Ovary (tissue), 9 donors: Measurements from ENCODE around the gene CHD3. TPM values are rescaled to one million over a fixed set of nuclear protein-coding genes. Genes with fewer than 3 reads are reported as not detected.

Experiments
- DNase-seq, 5 donors: peaks; one replicate each; pipeline ENCODE4 v3.0.0-alpha.2; 2019 to 2020
- H3K27ac ChIP-seq, 2 donors: fragments of 200-600 bp; one replicate each; pipeline versions ENCODE4 v1.5.1 to v1.8.0; 2019 to 2022
- H3K27me3 ChIP-seq: fragments of 200-600 bp; one replicate; pipeline ENCODE4 v1.8.0; 2022
- H3K36me3 ChIP-seq: fragments of 200-600 bp; sonication (generic); one replicate; pipeline ENCODE4 v1.5.1; 2019
- H3K4me1 ChIP-seq: one replicate; pipeline ENCODE4 v1.8.1; 2013; ENCODE audit warnings: mild to moderate bottlenecking, moderate library complexity; ENCODE audit not compliant: insufficient read depth
- H3K4me3 ChIP-seq: fragments of 200-600 bp; sonication (generic); one replicate; pipeline ENCODE4 v1.5.1; 2017
- H3K9me3 ChIP-seq, 2 donors: fragments of 200-600 bp in 1 of 2; sonication (generic) in 1 of 2; one replicate each; pipeline versions ENCODE4 v1.5.1 to v1.8.1; 2013 to 2019; ENCODE audit warnings: mild to moderate bottlenecking in 1 of 2, moderate library complexity in 1 of 2
- CTCF ChIP-seq, 3 donors: fragments of 450-650 bp in 2 of 3; fragments of 200-600 bp in 1 of 3; IDR thresholded peaks; one replicate each; pipeline versions ENCODE4 v1.5.1 to v1.8.0; 2016 to 2022; ENCODE audit warnings: antibody characterized with exemption in 3 of 3, mild to moderate bottlenecking in 1 of 3
- EP300 ChIP-seq: sonication (generic); formaldehyde crosslinking; IDR thresholded peaks from one replicate; pipeline ENCODE4 v1.6.1; 2017; ENCODE audit warnings: antibody characterized with exemption
- POLR2A ChIP-seq: fragments of 450-650 bp; IDR thresholded peaks from one replicate; pipeline ENCODE4 v1.6.1; 2017; ENCODE audit warnings: antibody characterized with exemption, mild to moderate bottlenecking, moderate library complexity
- WGBS, 3 donors: extraction: QIAGEN DNeasy Blood & Tissue Kit in 1 of 3; methylation state at CpG; one replicate each; pipeline versions ENCODE4 v1.1.5 to v1.1.7; 2013 to 2017; 5-methylcytosine and 5-hydroxymethylcytosine counted together
- intact Hi-C, 4 donors: fragments of 100-400 bp; cut with DNase I; formaldehyde crosslinking; loops; one replicate each; pipeline versions ENCODE4 v1.11.0 to v1.15.1; 2022 to 2023
- polyA plus RNA-seq, 2 donors: library from polyadenylated mRNA; stranded (reverse); fragments of 200-250 nt in 1 of 2; fragments of 350-450 nt in 1 of 2; fragmentation: Illumina TruSeq in 1 of 2; extraction: RNeasy Lipid Tissue Mini Kit (QIAGEN cat#74804) in 1 of 2; gene quantifications; one replicate each; pipeline ENCODE4 v1.2.3, GENCODE V29; 2013 to 2014
- total RNA-seq, 7 donors: library from RNA; depleted of rRNA in 2 of 7; stranded (reverse); fragments of >200 nt in 2 of 7; fragmentation: NEBNext Ultra II Directional in 3 of 7; extraction: Animal tissue kit (Norgen Biotek cat#: 25700) in 3 of 7; gene quantifications; one replicate each; pipeline versions ENCODE4 v1.1.0 to v1.2.4, GENCODE V29; 2016 to 2023
- donor health status: DM: no; HTN: no; CAD: no; lungs with moderate emphysema.
- donor health status: DM: no; HTN: no; CAD: no.
- donor health status: Bipolar disorder and iron deficiency.
- donor health status: DM: yes; HTN: yes; CAD: no.
- donor health status: DM: no; HTN: no; CAD: no.
- donor health status: DM: yes; HTN: yes; CAD: no.

CHD3 gene
- total and polyA plus RNA-seq, 9 donors = 65.7 to 145 (median 100) TPM

- H3K27me3 ChIP-seq = no peaks in the 10 kb centered on the region
- H3K36me3 ChIP-seq = no peaks in the 10 kb centered on the region
- intact Hi-C loops = no loop called here
- TF ChIP-seq CTCF (IDR thresholded peaks at IDR 0.05) (no peak), POLR2A (no peak), EP300 (no peak)
- no peak overlapping the region for H3K27ac ChIP-seq
- no peak overlapping the region for H3K4me3 ChIP-seq
- H3K4me1 ChIP-seq = peaks cover 4% of the 10 kb centered on the region
- no peaks in the 10 kb centered on the region for H3K9me3 ChIP-seq
- no peak for DNase-seq
Measured at GRCh38 chr17:7935859-7936258, 47.3 kb downstream of the CHD3 start.

GRCh38 chr17:7940034-7940433, 51.4 kb downstream of the CHD3 start:
- 95 to 97% (median 95%) methylated on average over 4 of the region's 4 CpGs for WGBS, 3 donors
- no peak for DNase-seq
- TF ChIP-seq EP300 = no peak
- no peak for TF ChIP-seq POLR2A
- TF ChIP-seq CTCF (IDR thresholded peaks at IDR 0.05) = no peak

GRCh38 chr17:7940743-7941142, 52.2 kb downstream of the CHD3 start:
- DNase-seq = no peak
- Histone ChIP-seq H3K4me1 (no peaks in the 10 kb centered on the region), H3K27me3 (no peaks in the 10 kb centered on the region), H3K9me3 (no peaks in the 10 kb centered on the region), H3K4me3 (no peak overlapping the region), H3K36me3 (no peaks in the 10 kb centered on the region), H3K27ac (no peak overlapping the region)
- 88 to 93% (median 89%) methylated on average over 6 of the region's 6 CpGs for WGBS, 3 donors
- intact Hi-C loops = no loop called here
- TF ChIP-seq EP300 (no peak), POLR2A (no peak), CTCF (IDR thresholded peaks at IDR 0.05) (no peak)

More at GRCh38 chr17:7940034-7940433, 51.4 kb downstream of the CHD3 start:
- no peaks in the 10 kb centered on the region for H3K36me3 ChIP-seq
- H3K4me1 ChIP-seq = no peaks in the 10 kb centered on the region
- intact Hi-C loops = no loop called here
- no peak overlapping the region for H3K4me3 ChIP-seq
- H3K27me3 ChIP-seq = no peaks in the 10 kb centered on the region
- no peak overlapping the region for H3K27ac ChIP-seq
- H3K9me3 ChIP-seq = no peaks in the 10 kb centered on the region

- H3K27ac ChIP-seq = no peak overlapping the region
- DNase-seq = no peak
- no peaks in the 10 kb centered on the region for H3K9me3 ChIP-seq
- intact Hi-C loops = no loop called here
- H3K4me3 ChIP-seq = no peak overlapping the region
- no peak for TF ChIP-seq CTCF (IDR thresholded peaks at IDR 0.05)
- no peaks in the 10 kb centered on the region for H3K36me3 ChIP-seq
- H3K4me1 ChIP-seq = no peaks in the 10 kb centered on the region
- no peaks in the 10 kb centered on the region for H3K27me3 ChIP-seq
- 85 to 92% (median 90%) methylated on average over 13 of the region's 13 CpGs for WGBS, 3 donors
Measured at GRCh38 chr17:7943291-7943690, 54.7 kb downstream of the CHD3 start.

GRCh38 chr17:7944326-7944725, 55.7 kb downstream of the CHD3 start:
- Histone ChIP-seq H3K27me3 (no peaks in the 10 kb centered on the region), H3K4me3 (no peak overlapping the region), H3K9me3 (no peaks in the 10 kb centered on the region), H3K4me1 (no peaks in the 10 kb centered on the region), H3K36me3 (no peaks in the 10 kb centered on the region), H3K27ac (no peak overlapping the region)
- intact Hi-C loops = no loop called here
- no peak for DNase-seq
- TF ChIP-seq EP300 = no peak
- TF ChIP-seq CTCF (IDR thresholded peaks at IDR 0.05) = no peak
- TF ChIP-seq POLR2A = no peak
- 89 to 96% (median 93%) methylated on average over 9 of the region's 9 CpGs for WGBS, 3 donors
